DMS53 (cell line): ENCODE data around the gene SLC35G4.
"Not testable (repeated sequence)": the region's sequence is repeated elsewhere in the genome, so short reads cannot be mapped to it uniquely, and the experiment has no call there.

Experiments used
- DNase-seq: peaks from one replicate; lab custom pipeline; 2025; lab: John Stamatoyannopoulos, UW

SLC35G4 gene

DNA sequence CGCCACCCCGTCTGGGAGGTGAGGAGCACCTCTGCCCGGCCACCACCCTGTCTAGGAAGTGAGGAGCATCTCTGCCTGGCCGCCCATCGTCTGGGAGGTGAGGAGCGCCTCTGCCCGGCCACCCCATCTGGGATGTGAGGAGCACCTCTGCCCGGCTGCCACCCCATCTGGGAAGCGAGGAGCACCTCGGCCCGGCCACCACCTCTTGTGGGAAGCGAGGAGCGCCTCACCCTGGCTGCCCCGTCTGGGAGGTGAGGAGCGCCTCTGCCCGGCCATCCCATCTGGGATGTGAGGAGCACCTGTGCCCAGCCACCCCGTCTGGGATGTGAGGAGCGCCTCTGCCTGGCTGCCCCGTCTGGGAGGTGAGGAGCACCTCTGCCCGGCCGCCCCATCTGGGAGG lies 4.6 kb downstream of the SLC35G4 start:
- not testable (repeated sequence) for DNase-seq

DNA sequence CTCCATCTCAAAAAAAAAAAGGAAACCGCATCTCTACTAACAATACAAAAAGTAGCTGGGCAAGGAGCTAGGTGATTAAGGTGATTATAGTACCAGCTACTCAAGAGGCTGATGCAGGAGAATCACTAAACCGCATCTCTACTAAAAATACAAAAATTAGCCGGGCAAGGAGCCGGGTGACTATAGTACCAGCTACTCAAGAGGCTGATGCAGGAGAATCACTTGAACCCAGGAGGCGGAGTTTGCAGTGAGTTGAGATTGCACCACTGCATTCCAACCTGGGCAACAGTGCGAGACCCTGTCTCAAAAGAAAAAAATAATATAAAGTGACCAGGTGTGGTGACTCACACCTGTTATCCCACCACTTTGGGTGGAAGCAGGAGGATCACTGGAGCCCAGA lies 5.6 kb downstream of the SLC35G4 start:
- not testable (repeated sequence) for DNase-seq

DNA sequence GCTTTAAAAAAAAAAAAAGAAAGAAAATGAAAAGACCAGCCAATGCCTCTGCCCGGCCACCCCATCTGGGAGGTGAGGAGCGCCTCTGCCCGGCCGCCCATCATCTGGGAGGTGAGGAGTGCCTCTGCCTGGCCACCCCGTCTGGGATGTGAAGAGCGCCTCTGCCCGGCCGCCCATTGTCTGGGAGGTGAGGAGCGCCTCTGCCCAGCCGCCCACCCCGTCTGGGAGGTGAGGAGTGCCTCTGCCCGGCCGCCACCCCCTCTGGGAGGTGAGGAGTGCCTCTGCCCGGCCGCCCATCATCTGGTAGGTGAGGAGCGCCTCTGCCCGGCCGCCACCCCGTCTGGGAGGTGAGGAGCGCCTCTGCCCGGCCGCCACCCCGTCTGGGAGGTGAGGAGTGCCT lies 37.9 kb downstream of the SLC35G4 start:
- DNase-seq: not testable (repeated sequence)

DNA sequence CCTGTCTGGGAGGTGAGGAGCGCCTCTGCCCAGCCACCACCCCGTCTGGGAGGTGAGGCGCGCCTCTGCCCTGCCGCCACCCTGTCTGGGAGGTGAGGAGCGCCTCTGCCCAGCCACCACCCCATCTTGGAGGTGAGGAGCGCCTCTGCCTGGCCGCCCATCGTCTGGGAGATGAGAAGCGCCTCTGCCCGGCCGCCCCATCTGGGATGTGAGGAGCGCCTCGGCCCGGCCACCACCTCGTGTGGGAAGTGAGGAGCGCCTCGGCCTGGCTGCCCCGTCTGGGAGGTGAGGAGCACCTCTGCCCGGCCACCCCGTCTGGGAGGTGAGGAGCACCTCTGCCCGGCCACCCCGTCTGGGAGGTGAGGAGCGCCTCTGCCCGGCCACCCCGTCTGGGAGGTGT lies 38.4 kb downstream of the SLC35G4 start:
- not testable (repeated sequence) for DNase-seq

DNA sequence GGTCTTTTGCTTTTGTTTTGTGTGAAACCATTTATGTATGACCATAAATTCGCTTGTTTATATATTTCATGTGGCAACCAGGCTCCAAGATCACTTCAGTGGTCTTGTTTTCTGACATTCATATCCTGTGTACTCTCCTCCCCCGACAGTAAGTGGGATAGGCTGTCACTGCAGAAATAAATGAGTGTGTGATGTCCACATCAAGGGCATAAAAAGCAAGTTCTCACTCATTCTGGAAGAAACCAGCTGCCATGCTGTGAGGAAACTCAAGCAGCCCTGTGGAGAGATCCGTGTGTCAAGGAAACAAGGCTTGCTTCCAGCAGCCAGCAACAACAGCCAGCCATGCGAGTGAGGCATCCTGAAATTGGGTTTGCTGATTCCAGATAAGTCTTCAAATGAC lies 40.4 kb downstream of the SLC35G4 start:
- DNase-seq: no peak

DNA sequence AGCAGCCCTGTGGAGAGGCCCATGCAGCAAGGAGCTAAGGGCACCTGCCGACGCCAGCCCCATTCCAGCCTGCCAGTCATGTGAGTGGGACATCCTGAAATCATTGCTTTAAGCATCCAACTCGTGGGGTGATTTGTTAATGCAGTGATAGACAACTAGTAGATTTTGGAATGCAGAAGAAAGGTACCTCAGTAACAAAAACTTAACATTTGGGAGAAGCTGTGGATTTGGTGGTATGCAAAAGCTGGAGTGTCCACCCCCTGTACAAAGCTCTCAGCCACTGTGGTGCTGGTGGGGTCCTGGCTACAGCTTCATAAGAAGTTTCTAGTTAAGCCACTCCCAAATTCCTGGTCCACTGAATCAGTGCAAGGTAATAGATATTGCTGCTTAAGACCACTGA lies 42.5 kb downstream of the SLC35G4 start:
- DNase-seq: no peak

DNA sequence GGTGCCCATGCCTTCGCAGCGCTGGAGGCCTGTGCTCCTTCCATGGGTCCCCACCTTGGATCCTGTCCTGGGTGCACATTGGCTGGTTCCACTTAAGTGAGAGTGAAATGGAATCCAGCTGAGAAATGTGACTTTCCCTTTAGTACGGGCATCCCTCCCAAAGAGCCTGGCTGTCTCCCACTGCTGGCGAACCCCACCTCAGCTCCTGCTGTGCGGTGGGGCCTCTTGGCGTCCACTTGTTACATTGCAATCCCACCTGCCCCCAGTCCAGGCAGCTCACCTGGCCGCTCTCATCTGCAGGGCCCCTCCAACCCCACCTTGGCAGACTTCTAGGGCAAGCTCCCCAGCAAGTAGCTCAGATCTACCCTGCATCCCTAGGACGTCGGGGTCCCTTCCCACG lies 44.1 kb downstream of the SLC35G4 start:
- no peak for DNase-seq

DNA sequence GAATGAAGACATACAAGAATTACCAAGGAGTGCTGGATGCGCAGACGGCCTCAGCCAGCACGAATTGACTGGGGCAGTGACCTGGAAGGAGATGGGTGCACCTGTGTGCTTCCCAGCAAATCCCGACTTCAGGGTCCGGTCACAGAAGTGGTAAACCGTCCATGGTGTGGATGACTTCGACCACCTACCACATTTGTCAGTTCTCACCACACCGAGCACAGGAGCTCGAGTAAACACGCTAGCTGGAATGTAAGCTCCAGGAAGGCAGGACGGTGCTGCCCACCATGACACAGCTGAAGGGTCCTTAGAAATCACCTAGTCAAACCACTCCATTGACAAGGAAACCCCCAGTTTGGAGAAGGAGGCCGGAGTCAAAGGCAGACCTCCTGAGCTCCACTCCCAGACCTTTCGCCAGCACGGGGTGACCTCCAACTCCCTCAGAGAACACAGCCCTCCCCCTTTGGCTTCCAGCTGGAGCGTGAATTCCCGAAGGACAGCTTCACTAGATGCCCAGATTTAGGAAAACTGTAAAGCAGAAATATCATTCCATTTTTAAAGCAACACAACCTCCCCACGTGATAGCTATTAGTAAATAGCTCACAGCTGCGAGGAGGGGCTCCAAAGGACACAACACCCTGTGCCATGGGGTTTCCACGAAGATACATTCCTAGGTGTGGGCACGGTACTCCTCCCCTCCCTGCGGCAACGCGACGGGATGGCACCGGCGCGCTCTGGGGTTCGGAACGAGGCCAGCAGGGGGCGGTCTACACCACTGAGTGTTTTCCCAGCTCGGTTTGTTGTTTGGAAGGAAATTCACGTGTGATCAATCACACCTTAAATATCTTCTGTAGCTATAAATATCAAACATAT lies 45.6 kb downstream of the SLC35G4 start:
- DNase-seq: peak; percentile 68

DNA sequence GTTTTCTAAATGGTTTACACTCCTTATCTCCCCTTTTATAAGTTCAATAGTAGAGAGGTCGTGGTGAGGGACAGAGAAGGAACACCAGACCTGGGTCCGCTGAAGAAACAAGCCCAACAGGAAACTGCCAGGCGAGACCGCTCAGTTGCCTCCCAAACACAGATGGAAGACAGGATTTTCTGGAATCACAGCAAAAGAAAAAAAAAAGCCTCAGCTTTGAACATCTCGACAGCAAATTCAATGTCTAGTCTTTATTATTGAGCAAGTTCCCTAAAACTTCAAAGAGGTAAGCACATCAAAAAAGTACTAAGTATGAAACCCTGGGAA lies 46.2 kb downstream of the SLC35G4 start:
- DNase-seq: no peak

DNA sequence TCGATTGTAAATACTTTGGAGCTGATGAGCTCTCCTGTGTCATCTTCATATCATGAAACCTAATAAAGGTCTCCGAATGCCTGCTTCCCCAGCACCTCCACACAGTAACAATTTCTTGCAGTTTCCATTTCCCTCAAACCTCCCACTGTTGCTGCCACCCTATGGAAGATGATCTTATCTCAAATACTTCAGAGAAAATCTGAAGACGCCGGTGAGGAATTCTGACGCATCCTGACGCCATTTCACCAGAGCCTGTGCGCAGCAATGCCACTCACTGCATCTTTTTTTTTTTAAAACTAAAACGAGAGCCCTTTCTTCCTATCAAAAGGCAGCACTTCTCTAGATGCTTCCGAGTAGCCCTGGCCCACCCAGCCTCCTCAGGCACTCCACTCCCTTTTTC lies 47.8 kb downstream of the SLC35G4 start:
- DNase-seq: no peak

DNA sequence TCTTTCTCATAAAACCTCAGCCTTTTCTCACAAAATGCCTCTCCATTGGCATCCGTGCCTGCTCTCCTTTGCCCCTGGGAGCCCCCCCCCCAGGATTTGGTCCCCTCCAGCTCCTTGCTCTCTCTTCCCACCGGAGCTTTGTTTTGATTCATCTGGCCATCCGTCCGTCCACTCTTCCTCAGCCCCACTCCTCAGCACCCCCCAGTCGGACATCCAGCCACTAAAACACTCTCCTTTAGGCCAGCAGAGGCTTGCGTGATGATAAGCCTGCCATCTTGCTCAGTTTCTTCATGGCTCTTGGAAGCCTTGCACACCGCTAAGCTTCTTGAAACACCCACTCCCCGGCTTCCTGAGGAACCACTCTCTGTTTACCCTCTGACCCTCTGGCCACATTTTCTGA lies 48.2 kb downstream of the SLC35G4 start:
- no peak for DNase-seq

DNA sequence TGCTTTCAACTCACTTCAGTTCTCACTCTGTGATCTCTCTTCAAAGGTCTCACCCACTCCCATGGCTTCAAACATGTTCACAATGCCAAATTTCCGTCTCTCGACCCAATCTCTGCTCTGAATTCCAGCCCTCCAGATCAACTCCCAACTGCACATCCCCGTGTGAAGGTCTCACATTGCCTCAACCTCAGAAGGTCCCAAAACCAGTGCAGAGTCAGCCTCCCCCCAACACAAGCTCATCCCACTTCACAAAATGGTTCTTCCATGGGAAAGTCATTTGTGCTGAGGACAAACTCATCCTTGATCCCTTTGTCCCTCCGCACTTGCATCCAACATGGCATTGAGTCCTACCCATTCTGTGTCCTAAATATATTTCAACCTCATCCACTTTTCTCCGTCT lies 48.6 kb downstream of the SLC35G4 start:
- no peak for DNase-seq

DNA sequence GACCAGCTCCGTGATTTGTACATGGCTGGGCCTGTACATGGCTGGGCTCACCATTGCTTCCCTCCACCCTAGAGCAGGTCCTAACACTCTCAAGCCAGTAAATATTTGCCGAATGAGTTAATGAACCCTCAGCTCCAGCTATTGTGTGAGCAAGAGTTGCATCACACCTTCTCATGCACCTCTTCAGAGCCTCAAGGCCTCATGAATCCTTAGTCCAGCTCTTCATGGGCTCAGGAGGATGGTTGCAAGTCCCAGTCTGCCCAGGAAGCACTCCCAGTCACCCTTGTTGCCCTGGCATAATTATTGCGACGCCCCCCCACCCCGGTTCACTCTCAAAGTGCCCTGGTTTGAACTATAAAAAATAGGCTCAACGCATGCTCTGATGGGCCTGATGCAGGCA lies 49.6 kb downstream of the SLC35G4 start:
- peak; percentile 60 for DNase-seq
